Tibial artery (tissue), 4 donors: ENCODE measurements around the gene AMPD3.
A peak's percentile ranks its signal among the peaks of the same experiment; 100 is the strongest.

Source experiments
- DNase-seq, 2 donors: peaks; one replicate each; pipeline ENCODE4 v3.0.0-alpha.2; 2019
- H3K27ac ChIP-seq, 2 donors: fragments of 200-600 bp; sonication (generic) in 1 of 2; 1 replicate in 1 of 2; 2 replicates in 1 of 2; pipeline ENCODE4 v1.5.1; 2018 to 2019; ENCODE audit warnings: mild to moderate bottlenecking in 1 of 2
- H3K27me3 ChIP-seq, 2 donors: fragments of 200-600 bp; sonication (generic) in 1 of 2; one replicate each; pipeline versions ENCODE4 v1.5.1 to v1.6.0; 2016 to 2019
- H3K36me3 ChIP-seq, 3 donors: fragments of 200-600 bp; sonication (generic) in 2 of 3; one replicate each; pipeline ENCODE4 v1.5.1; 2016 to 2019; ENCODE audit warnings: mild to moderate bottlenecking in 2 of 3
- H3K4me1 ChIP-seq, 4 donors: fragments of 200-600 bp; sonication (generic) in 2 of 4; 1 replicate in 3 of 4; 2 replicates in 1 of 4; pipeline ENCODE4 v1.5.1; 2016 to 2019
- H3K4me3 ChIP-seq, 2 donors: fragments of 200-600 bp; sonication (generic) in 1 of 2; 1 replicate in 1 of 2; 2 replicates in 1 of 2; pipeline ENCODE4 v1.5.1; 2018 to 2019; ENCODE audit warnings: mild to moderate bottlenecking in 2 of 2
- H3K9me3 ChIP-seq, 3 donors: fragments of 200-600 bp; sonication (generic) in 1 of 3; one replicate each; pipeline ENCODE4 v1.5.1; 2016 to 2019
- CTCF ChIP-seq, 2 experiments: fragments of 200-600 bp in 1 of 2; fragments of 450-650 bp in 1 of 2; IDR thresholded peaks; one replicate each; pipeline ENCODE4 v1.5.1; 2017 to 2019; ENCODE audit warnings: antibody characterized with exemption in 2 of 2, mild to moderate bottlenecking in 1 of 2, moderate library complexity in 1 of 2
- intact Hi-C: fragments of 100-400 bp; cut with DNase I; formaldehyde crosslinking; loops from one replicate; pipeline ENCODE4 v1.15.0; 2023; ENCODE audit warnings: low total_unique reads

Gene AMPD3

GRCh38 chr11:10540915-10541560 lies 86.0 kb downstream of the AMPD3 start, which contains the start of gene RNF141:
RNF141 (minus strand) TSS chr11:10541187; CDS start chr11:10534158, 7,029 bp downstream.
- H3K9me3 ChIP-seq = no peaks in the 10 kb centered on the region
- peak; percentile 93 to 97 for DNase-seq
- intact Hi-C loops = no loop called here
- H3K4me1 ChIP-seq = peaks cover 0 to 42% (median 17%) of the 10 kb centered on the region in 4 donors
- H3K36me3 ChIP-seq = no peaks in the 10 kb centered on the region
- no peaks in the 10 kb centered on the region for H3K27me3 ChIP-seq
- peak within 1 kb of the TSS; percentile 88 to 89 for H3K4me3 ChIP-seq
- TF ChIP-seq CTCF (IDR thresholded peaks at IDR 0.05) = peak; percentile 82 to 83
- peak within 1 kb of the TSS; percentile 92 for H3K27ac ChIP-seq

- Histone ChIP-seq H3K4me3 (peak overlapping the region; percentile 88 to 89), H3K27ac (peak overlapping the region; percentile 92), H3K27me3 (no peaks in the 10 kb centered on the region), H3K9me3 (no peaks in the 10 kb centered on the region), H3K36me3 (no peaks in the 10 kb centered on the region), H3K4me1 (peaks cover 0 to 37% (median 15%) of the 10 kb centered on the region in 4 donors)
- DNase-seq = no peak
- TF ChIP-seq CTCF (IDR thresholded peaks at IDR 0.05) = no peak
- intact Hi-C loops = no loop called here
These were observed 86.5 kb downstream of the AMPD3 start for GRCh38 chr11:10541561-10541930.

GRCh38 chr11:10542776-10543175 lies 87.7 kb downstream of the AMPD3 start:
- intact Hi-C loops = no loop called here
- Histone ChIP-seq H3K4me3 (no peak overlapping the region), H3K36me3 (no peaks in the 10 kb centered on the region), H3K27ac (no peak overlapping the region), H3K4me1 (peaks cover 0 to 25% (median 12%) of the 10 kb centered on the region in 4 donors), H3K9me3 (no peaks in the 10 kb centered on the region), H3K27me3 (no peaks in the 10 kb centered on the region)
- TF ChIP-seq CTCF (IDR thresholded peaks at IDR 0.05) = no peak
- DNase-seq = no peak

- peak in 1 of 2 donors; percentile 59 for DNase-seq
- TF ChIP-seq CTCF (IDR thresholded peaks at IDR 0.05) = no peak
- Histone ChIP-seq H3K36me3 (no peaks in the 10 kb centered on the region), H3K4me1 (peaks cover 0 to 15% (median 5%) of the 10 kb centered on the region in 4 donors), H3K27me3 (no peaks in the 10 kb centered on the region), H3K27ac (no peak overlapping the region), H3K4me3 (no peak overlapping the region), H3K9me3 (no peaks in the 10 kb centered on the region)
- intact Hi-C loops = no loop called here
These were observed 88.7 kb downstream of the AMPD3 start for GRCh38 chr11:10543782-10544181.

GRCh38 chr11:10544491-10545465 lies 89.7 kb downstream of the AMPD3 start:
- no peaks in the 10 kb centered on the region for H3K36me3 ChIP-seq
- H3K9me3 ChIP-seq = no peaks in the 10 kb centered on the region
- TF ChIP-seq CTCF (IDR thresholded peaks at IDR 0.05) = no peak
- peaks cover 0 to 6% (median 3%) of the 10 kb centered on the region in 4 donors for H3K4me1 ChIP-seq
- intact Hi-C loops = no loop called here
- no peak overlapping the region for H3K4me3 ChIP-seq
- peak in 1 of 2 donors; percentile 59 for DNase-seq
- H3K27ac ChIP-seq = no peak overlapping the region
- H3K27me3 ChIP-seq = no peaks in the 10 kb centered on the region
